Activated CD8-positive, alpha-beta T cell treated with anti-CD3 and anti-CD28 coated beads for 36 hours (primary cell): Measurements from ENCODE around the gene SLC4A2. TPM values are rescaled to one million over a fixed set of nuclear protein-coding genes. Genes with fewer than 3 reads are reported as not detected.

ENCODE experiments used
- ATAC-seq: fragments of 200-7000 bp; cut with Tn5 transposase; one replicate; pipeline ENCODE4 v1.10.0; 2021; ENCODE audit warnings: mild to moderate bottlenecking, moderate library complexity
- CTCF ChIA-PET: fragments of 350-600 bp; sonication (Branson Sonifier 250); formaldehyde crosslinking; loops from one replicate; lab custom pipeline; 2021; ENCODE audit warnings: antibody characterized with exemption; lab: Charles Lee
- POLR2A ChIA-PET: fragments of 350-600 bp; sonication (Branson Sonifier 250); formaldehyde crosslinking; loops from one replicate; lab custom pipeline; 2021; ENCODE audit warnings: antibody characterized with exemption; lab: Charles Lee
- DNase-seq: peaks from one replicate; pipeline ENCODE4 v3.0.0-alpha.2; 2020
- H3K27ac Mint-ChIP-seq: one replicate; pipeline ENCODE4 v1.8.0; 2021; ENCODE audit warnings: mild to moderate bottlenecking, mixed read lengths
- H3K27me3 Mint-ChIP-seq: one replicate; pipeline ENCODE4 v1.8.0; 2021; ENCODE audit warnings: mixed read lengths
- H3K36me3 Mint-ChIP-seq: one replicate; pipeline ENCODE4 v1.8.0; 2021; ENCODE audit warnings: low read depth, mixed read lengths
- H3K4me1 Mint-ChIP-seq: one replicate; pipeline ENCODE4 v1.8.0; 2021; ENCODE audit warnings: low read depth, mixed read lengths
- H3K4me3 Mint-ChIP-seq: one replicate; pipeline ENCODE4 v1.8.0; 2021; ENCODE audit warnings: mild to moderate bottlenecking, moderate library complexity, mixed read lengths
- H3K9me3 Mint-ChIP-seq: one replicate; pipeline ENCODE4 v1.8.0; 2021; ENCODE audit warnings: mixed read lengths
- CTCF ChIP-seq: fragments of 200-600 bp; IDR thresholded peaks from one replicate; pipeline ENCODE4 v1.8.0; 2022; ENCODE audit warnings: antibody characterized with exemption, mild to moderate bottlenecking
- intact Hi-C: fragments of 100-400 bp; cut with micrococcal nuclease; formaldehyde crosslinking; loops from one replicate; pipeline ENCODE4 v1.10.0; 2022
- total RNA-seq, 2 experiments: library from RNA; stranded (reverse); gene quantifications; one replicate each; pipeline ENCODE4 v1.2.3, GENCODE V29; 2021

The SLC4A2 gene
- total RNA-seq, 2 experiments from 2014 or later = 42.7 to 46.1 TPM

GRCh38 chr7:151019130-151019447 is 40.3 kb upstream of the SLC4A2 start:
- peak overlapping the region; percentile 79 for H3K4me3 Mint-ChIP-seq
- ATAC-seq (no peak), DNase-seq (no peak)
- peaks cover 10% of the 10 kb centered on the region for H3K36me3 Mint-ChIP-seq
- H3K27me3 Mint-ChIP-seq = peaks cover 10% of the 10 kb centered on the region
- TF ChIP-seq CTCF = no peak
- ChIA-PET CTCF (interaction anchor here (0.6 to 8.6 kb wide), 26 partner anchors 10 to 504 kb away, joined by 3 to 73 read pairs (median 5); partner anchors contain the start of genes ABCB8 and GIMAP7), POLR2A (interaction anchor here (0.7 to 3.5 kb wide), 6 partner anchors 9 to 280 kb away, joined by 3 to 20 read pairs (median 3); partner anchors contain the start of genes ABCB8 and ABCF2)
- intact Hi-C loops = no loop called here
- peaks cover 44% of the 10 kb centered on the region for H3K4me1 Mint-ChIP-seq
- peak overlapping the region; percentile 76 for H3K27ac Mint-ChIP-seq
- no peaks in the 10 kb centered on the region for H3K9me3 Mint-ChIP-seq

- POLR2A ChIA-PET = interaction anchor here (0.5 to 3.5 kb wide), 5 partner anchors 8 to 111 kb away, joined by 3 to 20 read pairs (median 3); partner anchors contain the start of gene ABCB8
- H3K4me3 Mint-ChIP-seq = no peak overlapping the region
Measured at GRCh38 chr7:151020231-151020630, 39.2 kb upstream of the SLC4A2 start.

GRCh38 chr7:151023232-151023631 is 36.2 kb upstream of the SLC4A2 start:
- Mint-ChIP-seq H3K9me3 (no peaks in the 10 kb centered on the region), H3K36me3 (no peaks in the 10 kb centered on the region), H3K27me3 (peaks cover 9% of the 10 kb centered on the region), H3K4me3 (no peak overlapping the region), H3K4me1 (peaks cover 17% of the 10 kb centered on the region), H3K27ac (no peak overlapping the region)
- no peak for TF ChIP-seq CTCF
- POLR2A ChIA-PET = no interaction called here
- no peak for DNase-seq
- intact Hi-C loops = no loop called here
- CTCF ChIA-PET = interaction anchor here (2.0 kb wide), 1 partner anchor 12 kb away, joined by 6 read pairs; no protein-coding TSS in a partner anchor
- ATAC-seq = no peak

More at GRCh38 chr7:151020231-151020630, 39.2 kb upstream of the SLC4A2 start:
- TF ChIP-seq CTCF = no peak
- intact Hi-C loops = no loop called here
- peaks cover 10% of the 10 kb centered on the region for H3K27me3 Mint-ChIP-seq
- DNase-seq (no peak), ATAC-seq (no peak)
- H3K9me3 Mint-ChIP-seq = no peaks in the 10 kb centered on the region
- CTCF ChIA-PET = interaction anchor here (2.7 to 8.6 kb wide), 4 partner anchors 9 to 122 kb away, joined by 15 to 73 read pairs (median 23); partner anchors contain the start of gene ABCB8
- no peak overlapping the region for H3K27ac Mint-ChIP-seq
- peaks cover 34% of the 10 kb centered on the region for H3K4me1 Mint-ChIP-seq
- peaks cover 3% of the 10 kb centered on the region for H3K36me3 Mint-ChIP-seq

- ATAC-seq = no peak
- no peak for DNase-seq
- intact Hi-C loops = no loop called here
- Mint-ChIP-seq H3K4me1 (peaks cover 14% of the 10 kb centered on the region), H3K36me3 (peaks cover 4% of the 10 kb centered on the region), H3K27me3 (peaks cover 7% of the 10 kb centered on the region), H3K27ac (no peak within 1 kb of the TSS), H3K9me3 (no peaks in the 10 kb centered on the region), H3K4me3 (no peak within 1 kb of the TSS)
- no peak for TF ChIP-seq CTCF
- POLR2A ChIA-PET = no interaction called here
- CTCF ChIA-PET = interaction anchor here (1.0 kb wide), 1 partner anchor 86 kb away, joined by 3 read pairs; no protein-coding TSS in a partner anchor
Measured at GRCh38 chr7:151024435-151025056, 34.8 kb upstream of the SLC4A2 start, which contains the start of gene ATG9B. Gene ATG9B, minus strand, starts transcription at chr7:151024494. Its CDS starts 71 bp downstream, at chr7:151024423.
